NCI-H1417 (cell line): Measurements from ENCODE around the gene EIF5A2.
A peak's percentile ranks its signal among the peaks of the same experiment; 100 is the strongest.
"Not testable (repeated sequence)": the region's sequence is repeated elsewhere in the genome, so short reads cannot be mapped to it uniquely, and the experiment has no call there.

Experiments used
- DNase-seq, 3 experiments: peaks; one replicate each; lab custom pipeline; 2025; lab: John Stamatoyannopoulos, UW

The EIF5A2 gene

DNA sequence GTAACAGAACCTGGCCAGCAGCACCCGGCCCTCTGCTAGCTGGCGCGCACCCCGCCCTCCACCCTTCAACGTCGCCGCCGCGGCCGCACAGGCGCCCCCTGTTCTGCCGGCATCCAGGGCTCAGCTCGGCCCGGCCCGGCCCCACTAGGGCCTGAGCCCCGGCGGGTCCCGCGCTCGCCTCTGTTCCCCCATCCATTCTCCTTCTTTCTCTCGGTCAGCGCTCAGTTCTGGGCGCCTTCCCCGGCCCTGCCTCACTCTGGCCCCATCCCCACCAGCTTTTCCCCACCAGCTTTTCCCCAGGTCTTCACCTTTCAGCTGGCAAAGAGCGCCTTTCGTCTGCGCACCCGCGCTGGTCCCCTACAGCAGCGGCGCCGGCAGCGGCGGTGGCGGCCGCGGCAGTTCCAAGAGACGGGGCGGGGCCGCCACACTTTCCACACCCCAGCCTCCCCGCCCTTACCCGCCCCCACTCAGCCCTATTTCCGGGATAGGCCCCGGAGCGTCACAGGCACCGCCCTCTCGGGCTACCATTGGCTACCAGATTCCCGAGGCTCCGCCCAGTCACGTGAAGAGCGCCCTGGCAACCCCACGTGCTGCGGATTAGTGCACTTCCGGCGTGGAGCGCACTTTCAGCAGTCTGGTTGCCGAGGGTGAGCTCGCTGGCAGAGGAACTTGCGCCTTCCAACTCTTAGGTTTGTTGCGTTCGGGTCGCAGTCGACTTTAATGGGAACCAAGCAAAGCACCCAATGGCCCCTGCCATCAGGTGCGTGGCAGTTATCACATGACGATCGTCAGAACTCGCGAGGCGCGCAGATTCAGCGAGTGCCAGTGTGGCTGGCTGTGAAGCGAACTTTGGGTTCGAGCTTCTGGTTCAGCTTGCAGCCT lies at the start of gene EIF5A2:
EIF5A2 (minus strand) TSS at position 403 of the 882 bp plus-strand sequence. CDS start 831 bp downstream, outside the sequence.
- DNase-seq = peak; percentile 65 to 100 (median 100)

DNA sequence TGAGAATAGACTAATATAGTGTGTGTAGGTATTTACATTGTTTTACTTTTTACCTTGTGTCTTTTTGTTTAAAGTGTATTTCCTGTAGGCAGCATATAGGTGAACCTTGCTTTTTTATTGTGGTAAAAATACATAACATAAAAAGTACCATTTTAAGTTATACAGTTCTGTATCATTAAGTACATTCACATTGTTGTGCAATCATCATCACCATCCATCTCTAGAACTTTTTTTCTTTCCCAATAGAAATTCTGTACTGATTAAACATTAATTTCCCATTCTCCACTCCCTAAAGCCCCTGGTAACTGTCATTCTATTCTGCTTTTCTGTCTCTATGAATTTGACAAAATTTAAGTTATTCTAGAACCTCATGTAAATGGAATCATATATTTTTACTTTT lies 48.2 kb upstream of the EIF5A2 start:
- no peak for DNase-seq

DNA sequence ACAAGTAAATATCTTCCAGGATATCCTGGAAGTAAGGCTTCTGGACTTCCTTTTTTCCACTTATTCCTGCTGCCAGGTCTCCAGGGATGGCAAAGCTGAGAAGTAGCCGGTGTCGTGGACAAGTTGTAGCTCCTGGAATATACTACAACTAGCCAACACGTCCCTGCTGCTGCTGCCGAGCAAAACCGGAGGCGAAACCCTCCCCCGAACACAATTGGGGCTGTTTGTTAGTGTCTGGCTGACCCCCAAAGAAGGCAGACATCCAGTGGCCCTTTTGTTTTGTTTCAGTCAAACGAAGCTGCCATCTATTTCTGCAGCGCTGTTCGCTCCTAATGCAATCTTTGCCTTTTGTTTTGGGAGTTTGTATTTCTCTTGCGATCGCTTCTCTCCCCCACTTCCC lies 45.3 kb upstream of the EIF5A2 start:
- no peak for DNase-seq

DNA sequence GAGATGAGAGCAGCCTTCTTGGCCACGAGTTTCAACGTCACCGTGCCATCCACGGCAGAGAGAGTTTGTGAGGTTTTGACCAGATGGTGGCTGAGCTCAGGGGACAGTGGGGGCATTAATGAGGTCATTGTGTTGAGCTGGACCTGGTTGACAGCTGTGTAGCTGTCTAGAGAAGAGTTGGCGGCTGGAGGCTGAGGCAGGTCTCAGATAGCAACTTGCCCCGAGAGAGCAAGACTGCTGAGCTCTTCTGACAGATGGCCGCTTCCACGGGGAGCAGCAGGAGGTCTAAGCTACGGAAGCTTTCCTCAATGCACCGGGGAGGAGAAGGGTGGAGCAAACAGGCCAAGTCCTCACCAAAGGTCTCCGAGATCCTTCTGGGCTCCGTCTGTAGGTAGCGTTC lies 44.8 kb upstream of the EIF5A2 start:
- no peak for DNase-seq

DNA sequence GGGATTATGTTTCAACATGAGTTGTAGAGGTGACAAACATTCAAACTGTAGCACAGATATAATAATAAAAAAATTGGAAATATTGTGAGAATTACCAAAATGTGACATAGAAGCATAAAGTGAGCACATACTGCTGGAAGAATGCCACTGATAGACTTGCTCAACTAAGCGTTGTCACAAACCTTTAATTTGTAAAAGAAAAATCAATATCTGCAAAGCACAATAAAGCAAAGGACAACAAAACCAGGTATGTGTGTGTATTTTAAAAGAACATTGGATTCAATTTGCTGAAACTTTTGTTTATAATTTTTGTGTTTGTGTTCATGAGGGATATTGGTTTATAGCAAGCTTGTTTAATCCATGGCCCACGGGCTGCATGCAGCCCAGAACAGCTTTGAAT lies 40.8 kb upstream of the EIF5A2 start:
- no peak for DNase-seq

DNA sequence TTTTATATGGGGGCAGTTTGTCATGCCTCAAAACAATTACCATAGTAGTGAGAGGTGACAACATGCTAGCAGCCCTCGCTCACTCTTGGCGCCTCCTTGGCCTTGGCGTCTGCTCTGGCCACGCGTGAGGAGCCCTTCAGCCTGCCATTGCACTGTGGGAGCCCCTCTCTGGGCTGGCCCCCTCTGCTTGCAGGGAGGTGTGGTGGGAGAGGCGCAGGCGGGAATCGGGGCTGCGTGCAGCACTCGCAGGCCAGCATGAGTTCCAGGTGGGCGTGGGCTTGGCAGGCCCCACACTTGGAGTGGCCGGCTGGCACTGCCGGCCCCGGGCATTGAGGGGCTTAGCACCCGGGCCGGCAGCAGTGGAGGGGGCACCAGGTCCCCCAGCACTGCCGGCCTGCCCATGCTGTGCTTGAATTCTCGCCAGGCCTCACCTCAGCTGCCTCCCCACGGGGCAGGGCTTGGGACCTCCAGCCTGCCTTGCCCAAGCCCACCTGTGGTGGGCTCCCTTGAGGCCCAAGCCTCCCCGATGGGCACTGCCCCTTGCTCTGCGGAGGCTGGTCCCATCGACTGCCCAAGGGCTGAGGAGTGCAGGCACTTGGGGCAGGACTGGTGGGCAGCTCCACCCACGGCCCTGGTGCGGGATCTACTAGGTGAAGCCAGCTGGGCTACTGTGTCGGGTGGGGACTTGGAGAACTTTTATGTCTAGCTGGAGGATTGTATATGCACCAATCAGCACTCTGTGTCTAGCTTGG lies 38.8 kb upstream of the EIF5A2 start:
- DNase-seq = no peak

DNA sequence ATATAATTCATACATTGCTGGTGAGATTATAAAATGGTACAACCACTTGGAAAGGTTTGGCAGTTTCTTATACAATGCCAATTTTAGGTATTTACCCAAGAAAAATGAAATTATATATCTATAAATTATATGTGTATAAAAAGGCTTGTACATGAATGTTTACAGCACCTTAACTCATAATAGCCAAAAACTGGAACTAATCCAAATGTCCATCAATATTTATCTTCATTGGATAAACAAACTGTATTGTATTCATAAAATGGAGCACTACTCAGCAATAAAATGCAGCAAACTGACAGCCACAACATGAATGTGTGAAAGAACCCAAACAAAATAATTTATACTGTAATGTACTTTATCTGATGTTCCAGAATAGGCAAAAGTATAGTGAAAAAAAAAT lies 33.6 kb upstream of the EIF5A2 start:
- DNase-seq = peak in 1 of 3 experiments; percentile 22

DNA sequence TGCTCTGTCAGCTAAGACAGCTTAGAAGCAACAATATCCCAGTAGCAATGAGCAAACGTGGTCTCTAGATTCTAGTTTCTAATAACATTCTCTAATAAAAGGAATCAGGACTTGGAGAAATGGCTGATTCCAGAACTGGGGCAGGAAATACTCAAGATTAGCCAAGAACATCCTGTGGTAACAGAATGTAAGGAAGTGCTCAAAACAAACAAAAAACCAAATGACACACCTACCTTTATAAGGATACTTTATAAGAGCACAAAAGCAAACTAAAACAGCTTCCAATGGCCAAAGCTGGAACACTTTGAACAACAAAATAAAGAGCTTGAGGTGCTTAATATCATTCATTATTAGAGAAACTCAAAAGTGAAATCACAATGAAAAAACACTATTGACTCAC lies 33.1 kb upstream of the EIF5A2 start:
- DNase-seq = no peak

DNA sequence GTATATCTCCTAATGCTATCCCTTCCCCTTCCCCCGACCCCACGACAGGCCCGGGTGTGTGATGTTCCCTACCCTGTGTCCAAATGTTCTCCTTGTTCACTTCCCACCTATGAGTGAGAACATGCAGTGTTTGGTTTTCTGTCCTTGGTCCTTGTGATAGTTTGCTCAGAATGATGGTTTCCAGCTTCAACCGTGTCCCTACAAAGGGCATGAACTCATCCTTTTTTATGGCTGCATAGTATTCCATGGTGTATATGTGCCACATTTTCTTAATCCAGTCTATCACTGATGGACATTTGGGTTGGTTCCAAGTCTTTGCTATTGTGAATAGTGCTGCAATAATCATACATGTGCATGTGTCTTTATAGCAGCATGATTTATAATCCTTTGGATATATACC lies 24.6 kb upstream of the EIF5A2 start:
- DNase-seq = not testable (repeated sequence)

DNA sequence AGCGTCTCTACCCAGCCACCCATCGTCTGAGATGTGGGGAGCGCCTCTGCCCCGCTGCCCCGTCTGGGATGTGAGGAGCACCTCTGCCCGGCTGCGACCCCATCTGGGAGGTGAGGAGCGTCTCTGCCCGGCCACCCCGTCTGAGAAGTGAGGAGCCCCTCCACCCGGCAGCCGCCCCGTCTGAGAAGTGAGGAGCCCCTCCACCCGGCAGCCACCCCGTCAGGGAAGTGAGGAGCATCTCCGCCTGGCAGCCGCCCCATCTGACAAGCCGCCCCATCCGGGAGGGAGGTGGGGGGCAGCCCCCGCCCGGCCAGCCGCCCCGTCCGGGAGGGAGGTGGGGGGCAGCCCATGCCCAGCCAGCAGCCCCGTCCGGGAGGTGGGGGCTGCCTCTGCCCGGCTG lies 15.1 kb upstream of the EIF5A2 start:
- DNase-seq = not testable (repeated sequence)

DNA sequence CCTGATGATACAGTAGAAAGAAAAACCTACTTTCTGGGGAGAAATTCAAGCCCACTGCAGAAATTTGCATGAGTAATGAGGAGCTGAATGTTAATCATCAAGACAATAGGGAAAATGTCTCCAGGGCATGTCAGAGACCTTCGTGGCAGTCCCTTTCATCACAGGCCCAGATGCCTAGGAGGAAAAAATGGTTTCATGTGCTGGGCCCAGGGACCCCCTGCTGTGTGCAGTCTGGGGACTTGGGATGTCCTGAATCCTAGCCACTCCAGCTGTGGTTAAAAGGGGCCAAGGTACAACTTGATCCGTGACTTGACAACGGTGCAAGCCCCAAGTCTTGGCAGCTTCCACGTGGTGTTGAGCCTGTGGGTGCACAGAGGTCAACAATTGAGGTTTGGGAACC lies 10.3 kb upstream of the EIF5A2 start:
- no peak for DNase-seq

DNA sequence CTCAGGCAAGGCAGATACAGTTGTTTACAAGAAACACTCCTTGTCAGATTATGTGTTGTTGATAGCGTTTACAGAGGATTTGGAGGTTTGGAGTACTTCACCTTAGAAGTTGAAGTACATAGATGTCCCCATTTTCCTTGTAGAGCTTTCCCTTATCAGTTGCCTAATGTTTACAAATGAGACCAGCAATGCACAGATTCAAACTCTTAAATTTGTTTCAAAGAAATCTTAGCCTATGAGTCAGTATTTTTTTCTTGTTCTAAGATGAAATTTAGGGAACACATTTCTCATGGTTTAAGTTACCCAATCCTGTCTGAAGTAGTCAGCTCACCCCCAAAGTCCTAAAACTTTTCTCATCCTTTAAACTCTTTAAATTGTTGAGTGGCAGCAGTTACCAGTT lies 6.3 kb upstream of the EIF5A2 start:
- DNase-seq = no peak

DNA sequence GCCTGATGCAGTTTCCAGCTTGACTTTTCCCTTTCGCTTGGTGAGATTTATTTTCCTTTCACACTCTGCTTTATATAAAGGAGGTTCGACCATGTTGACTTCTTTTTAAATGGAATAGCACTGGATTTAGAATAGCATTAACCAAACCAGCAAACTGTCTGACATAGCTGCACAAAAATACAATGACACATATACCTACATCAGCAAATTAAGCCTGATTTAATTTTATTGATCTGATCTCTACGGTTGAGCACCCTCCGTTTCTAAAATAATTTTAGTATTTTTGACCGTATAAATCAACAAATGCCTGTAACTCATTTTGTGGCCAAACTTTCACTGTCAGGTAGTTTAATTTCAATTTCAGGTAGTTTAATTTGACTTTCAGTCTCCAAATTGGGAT lies 5.8 kb upstream of the EIF5A2 start:
- no peak for DNase-seq

DNA sequence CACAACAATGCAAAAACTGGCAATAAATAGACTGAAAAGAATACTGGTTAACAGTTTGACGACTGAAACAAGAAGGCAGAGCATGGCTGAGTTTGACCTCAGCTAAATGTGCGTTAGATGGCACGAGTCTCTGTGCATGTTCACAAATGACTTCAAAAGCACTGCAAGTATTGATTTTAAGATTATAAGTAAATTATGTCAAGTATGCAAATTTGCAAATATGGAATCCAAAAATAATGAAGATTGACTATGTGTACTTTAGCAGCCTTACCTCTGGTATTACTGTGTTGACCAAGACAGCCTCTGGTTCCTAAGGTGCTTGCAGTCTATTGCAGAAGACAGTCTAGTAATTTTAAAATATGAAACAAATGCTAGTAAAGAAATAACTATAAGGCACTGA lies 2.6 kb upstream of the EIF5A2 start:
- DNase-seq = no peak

DNA sequence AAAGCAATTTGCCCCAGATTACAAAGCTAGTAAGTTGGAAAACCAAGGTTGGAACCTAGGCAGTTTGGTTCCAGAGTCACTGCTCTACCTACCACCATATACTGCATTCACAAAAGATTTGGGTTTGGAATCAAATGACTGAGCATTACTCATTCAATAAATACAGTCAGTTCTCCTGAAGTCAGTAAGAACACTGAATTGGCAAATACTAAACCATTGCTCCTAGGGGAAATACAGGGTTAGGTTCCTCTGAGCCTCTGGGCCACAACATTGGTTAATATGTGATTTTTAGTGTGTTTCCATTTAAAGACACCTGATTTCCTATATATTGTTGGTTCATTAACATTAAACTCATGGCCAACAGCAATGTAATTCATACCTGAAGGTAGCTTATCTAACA lies 2.1 kb upstream of the EIF5A2 start:
- DNase-seq = no peak

DNA sequence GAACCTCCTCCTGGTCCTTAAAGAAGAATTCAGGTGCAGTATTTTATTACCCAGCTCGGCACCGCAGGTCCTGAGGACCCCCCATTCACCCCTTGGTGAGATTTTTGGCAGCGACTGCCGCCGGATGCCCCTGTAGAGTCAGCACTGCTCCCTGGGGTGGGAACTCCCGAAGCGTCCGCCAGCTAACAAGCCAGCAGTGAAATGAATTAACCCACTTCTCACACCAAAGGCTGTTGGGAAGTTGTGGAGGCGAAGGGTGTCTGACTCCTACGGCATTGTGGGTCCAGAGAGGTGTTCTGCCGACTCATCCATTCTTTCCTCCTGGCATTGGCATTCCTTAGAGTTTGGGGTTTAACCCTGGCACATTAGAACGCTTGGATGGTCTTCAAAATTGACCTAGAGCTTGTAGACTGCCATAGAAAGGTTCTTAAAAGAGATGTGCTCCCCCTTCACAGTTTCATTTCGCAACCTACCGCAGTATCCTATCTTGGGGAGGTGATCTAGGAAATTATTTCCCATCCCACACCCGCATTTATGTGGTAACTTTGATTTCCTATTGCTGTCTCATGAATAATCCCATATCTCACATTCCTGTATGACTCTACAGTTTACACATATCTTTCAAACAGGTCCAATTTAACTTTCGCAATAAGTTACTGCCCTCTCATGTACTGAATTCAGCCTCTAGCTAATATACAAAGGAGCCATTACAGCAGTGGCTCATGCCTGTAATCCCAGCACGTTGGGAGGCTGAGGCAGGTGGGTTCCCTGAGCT lies 879 bp upstream of the EIF5A2 start:
- DNase-seq = no peak

DNA sequence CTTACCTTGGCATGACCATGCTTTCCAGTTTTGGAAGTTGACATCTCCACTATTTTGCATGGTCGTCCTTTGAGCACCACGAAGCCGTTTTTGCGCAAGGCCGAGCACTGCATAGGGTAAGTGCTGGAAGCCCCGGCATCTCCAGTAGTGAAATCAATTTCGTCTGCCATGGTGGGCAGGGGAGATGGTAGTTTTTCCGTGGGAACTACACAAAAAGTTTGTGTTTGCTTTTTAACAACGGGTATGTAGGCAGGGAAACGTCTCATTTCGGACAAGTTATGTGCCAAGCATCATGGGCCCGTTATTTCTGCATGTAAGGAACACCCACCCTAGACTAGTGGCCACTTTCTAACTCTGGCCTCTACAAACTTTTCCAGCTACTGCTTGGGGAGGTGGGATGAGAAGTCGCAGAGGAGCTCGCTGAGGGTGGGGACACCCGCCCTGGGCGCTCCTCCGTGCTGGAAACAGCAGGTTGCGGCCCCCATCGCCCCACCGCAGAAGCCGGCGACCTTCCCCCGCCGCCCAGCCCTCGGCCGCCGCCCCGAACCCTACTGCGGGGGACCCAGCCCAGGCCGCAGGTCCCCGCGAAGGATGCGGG lies 701 bp downstream of the EIF5A2 start:
- DNase-seq = peak in 2 of 3 experiments; percentile 62 to 67

DNA sequence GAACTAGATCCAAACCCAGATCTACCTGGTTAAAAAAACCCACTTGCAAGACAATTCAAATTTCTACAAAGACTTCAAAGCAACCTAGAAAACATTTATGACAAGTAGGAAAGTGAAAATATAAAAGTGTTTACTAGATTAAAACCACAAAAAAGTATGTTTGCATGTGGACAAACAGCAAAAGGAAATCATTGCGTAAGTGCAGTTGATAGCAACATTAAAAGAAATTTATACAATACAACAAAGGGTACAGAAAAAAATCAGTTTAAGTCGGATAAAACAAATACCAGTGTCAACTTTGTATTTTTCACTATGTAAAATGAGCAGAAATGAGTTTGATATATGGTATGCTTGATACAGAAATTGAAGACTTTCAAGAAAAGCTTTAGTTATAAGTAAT lies 2.6 kb downstream of the EIF5A2 start:
- no peak for DNase-seq

DNA sequence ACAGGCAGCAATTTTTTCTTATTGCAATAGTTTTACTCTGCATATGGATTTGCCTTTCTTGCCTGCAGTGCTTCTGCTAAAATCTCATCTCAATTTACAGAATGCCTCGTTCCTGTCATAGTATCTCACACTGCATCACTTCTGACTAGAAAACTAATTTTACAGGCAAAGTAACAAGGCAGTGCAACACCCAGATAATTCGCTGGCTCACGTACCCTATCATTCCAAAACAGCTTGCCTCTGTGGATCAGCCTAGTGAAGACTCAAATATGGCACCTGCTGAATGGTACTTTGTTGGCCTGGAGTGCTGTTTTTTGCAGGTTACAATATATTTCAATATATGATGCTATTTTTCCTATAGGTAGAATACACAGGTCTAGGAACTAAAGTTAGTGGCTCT lies 5.3 kb downstream of the EIF5A2 start:
- DNase-seq = no peak

DNA sequence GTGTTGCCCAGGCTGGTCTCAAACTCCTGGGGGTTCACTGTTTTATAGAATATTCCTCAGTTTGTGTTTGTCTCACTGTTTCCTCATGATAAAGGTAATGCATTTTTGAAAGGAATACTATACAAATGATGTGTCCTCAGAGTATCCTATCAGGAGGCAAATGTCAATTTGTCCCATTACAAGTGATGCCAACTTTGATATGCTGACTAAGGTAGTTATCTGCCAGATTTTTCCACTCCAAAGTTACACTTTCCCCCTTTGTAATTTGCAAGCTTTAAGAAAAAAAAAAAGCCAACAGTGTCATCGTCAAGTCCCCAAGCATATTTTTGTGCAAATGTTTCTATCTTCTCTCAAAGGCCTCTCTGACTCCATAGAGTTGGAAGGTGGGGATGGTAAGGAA lies 9.0 kb downstream of the EIF5A2 start:
- no peak for DNase-seq

DNA sequence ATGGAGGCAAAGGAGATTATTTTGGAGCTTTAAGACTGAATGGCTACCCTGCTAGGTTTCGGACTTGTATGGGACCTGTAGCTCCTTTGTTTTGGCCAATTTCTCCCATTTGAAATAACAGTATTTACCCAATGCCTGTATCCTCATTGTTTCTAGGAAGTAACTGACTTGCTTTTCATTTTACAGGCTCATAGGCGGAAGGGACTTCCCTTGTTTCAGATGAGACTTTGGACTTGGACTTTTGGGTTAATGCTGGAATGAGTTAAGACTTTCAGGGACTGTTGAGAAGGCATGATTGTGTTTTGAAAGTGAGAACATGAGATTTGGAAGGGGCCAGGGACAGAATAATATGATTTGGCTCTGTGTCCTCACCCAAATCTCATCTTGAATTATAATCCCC lies 10.5 kb downstream of the EIF5A2 start:
- no peak for DNase-seq

DNA sequence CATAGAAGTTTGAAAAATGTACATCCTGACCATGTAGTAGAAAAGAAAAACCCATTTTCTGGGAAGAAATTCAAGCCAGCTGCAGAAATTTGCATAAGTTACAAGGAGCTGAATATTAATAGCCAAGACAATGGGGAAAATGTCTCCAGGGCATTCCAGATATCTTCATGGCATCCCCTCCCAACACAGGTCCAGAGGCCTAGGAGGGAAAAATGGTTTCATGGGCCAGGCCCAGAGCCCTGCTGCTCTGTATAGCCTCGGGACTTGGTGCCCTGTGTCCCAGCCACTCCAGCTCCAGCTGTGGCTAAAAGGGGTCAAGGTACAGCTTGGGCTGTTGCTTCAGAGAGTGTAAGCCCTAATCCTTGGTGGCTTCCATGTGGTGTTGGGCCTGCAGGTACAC lies 11.2 kb downstream of the EIF5A2 start:
- DNase-seq = not testable (repeated sequence)
